Measurements from ENCODE around the gene PKNOX2. TPM values are rescaled to one million over a fixed set of nuclear protein-coding genes. Genes with fewer than 3 reads are reported as not detected.

Gene PKNOX2
- total and polyA plus RNA-seq, 9 of the 15 experiments (the other 6 are each of a cell fraction or from before 2014, with no cell fraction given): not detected

- TF ChIP-seq ZNF609 (CRISPR knock-in tag; IDR thresholded peaks at IDR 0.05; ENCODE audit: borderline replicate concordance) (no peak), POLR2H (tag; IDR thresholded peaks at IDR 0.05; ENCODE audit: low read depth) (no peak), RBM25 (IDR thresholded peaks at IDR 0.05; ENCODE audit: low read depth, low read length, severe bottlenecking) (no peak), ELK3 (CRISPR knock-in tag; IDR thresholded peaks at IDR 0.05) (no peak), MTA3 (IDR thresholded peaks at IDR 0.05; ENCODE audit: borderline replicate concordance) (no peak), FOXJ3 (CRISPR knock-in tag; IDR thresholded peaks at IDR 0.05) (no peak), TOE1 (IDR thresholded peaks at IDR 0.05; ENCODE audit: borderline replicate concordance) (no peak), TOE1 (CRISPR knock-in tag; IDR thresholded peaks at IDR 0.05; ENCODE audit: borderline replicate concordance, low read depth) (no peak), EGR1 (conservative IDR thresholded peaks at IDR 0.05) (peak; percentile 31; the same call in 1 of the 2 replicates), EP300 (IDR thresholded peaks at IDR 0.05; ENCODE audit: low read length) (no peak), SAFB2 (IDR thresholded peaks at IDR 0.05; ENCODE audit: borderline replicate concordance, low read depth, low read length, severe bottlenecking) (no peak), C11orf30 (IDR thresholded peaks at IDR 0.05; ENCODE audit: low read depth) (no peak), ZNF518B (CRISPR knock-in tag; IDR thresholded peaks at IDR 0.05) (no peak), TFAP4 (CRISPR knock-in tag; IDR thresholded peaks at IDR 0.05; ENCODE audit: borderline replicate concordance) (peak; percentile 30; the same call in 1 of the 2 replicates), MYC (IDR thresholded peaks at IDR 0.05; ENCODE audit: low read depth, low read length) (0 out of 2 replicates have a peak, but pooled peaks have one; percentile 34), MYC (CRISPR knock-in tag; IDR thresholded peaks at IDR 0.05; ENCODE audit: borderline replicate concordance, low read depth) (no peak)
Observed at GRCh38 chr11:125404811-125405790, 240.6 kb downstream of the PKNOX2 start (continued).
